Hematopoietic multipotent progenitor cell (in vitro differentiated cells): ENCODE data around the gene LAIR1. TPM values are rescaled to one million over a fixed set of nuclear protein-coding genes. Genes with fewer than 3 reads are reported as not detected.
"Not testable (repeated sequence)": the region's sequence is repeated elsewhere in the genome, so short reads cannot be mapped to it uniquely, and the experiment has no call there.

ENCODE experiments used
- DNase-seq, 3 donors: peaks; one replicate each; pipeline ENCODE4 v3.0.0-alpha.2; 2011 to 2015; ENCODE audit warnings: low read depth in 2 of 3, low spot score in 2 of 3
- total RNA-seq: library from RNA; depleted of rRNA; stranded (reverse); fragments of >200 nt; gene quantifications from one replicate; pipeline ENCODE4 v1.2.3, GENCODE V29; 2012

The LAIR1 gene
- total RNA-seq, 1 donor: 166 TPM

GRCh38 chr19:54345938-54346386 is 18.8 kb downstream of the LAIR1 start:
- DNase-seq: no peak

GRCh38 chr19:54343868-54344267 is 20.9 kb downstream of the LAIR1 start:
- DNase-seq: no peak

- no peak for DNase-seq
These were observed 23.4 kb downstream of the LAIR1 start for GRCh38 chr19:54341295-54341694.

- peak in 2 of 3 donors; percentile 60 to 75 for DNase-seq
These were observed 24.9 kb downstream of the LAIR1 start for GRCh38 chr19:54339646-54340358.

GRCh38 chr19:54338521-54338920 is 26.2 kb downstream of the LAIR1 start:
- DNase-seq: no peak

GRCh38 chr19:54337858-54338230 is 26.9 kb downstream of the LAIR1 start:
- no peak for DNase-seq

- DNase-seq: no peak
These were observed 27.6 kb downstream of the LAIR1 start for GRCh38 chr19:54336893-54337857.

- DNase-seq: no peak
These were observed 28.5 kb downstream of the LAIR1 start for GRCh38 chr19:54335979-54336892.

- DNase-seq: no peak
These were observed 29.6 kb downstream of the LAIR1 start for GRCh38 chr19:54335164-54335563.

GRCh38 chr19:54333586-54334298 is 31.0 kb downstream of the LAIR1 start:
- no peak for DNase-seq

GRCh38 chr19:54332149-54332548 is 32.6 kb downstream of the LAIR1 start:
- DNase-seq: no peak

- DNase-seq: no peak
These were observed 33.1 kb downstream of the LAIR1 start for GRCh38 chr19:54331626-54332025.

- no peak for DNase-seq
These were observed 35.1 kb downstream of the LAIR1 start for GRCh38 chr19:54329476-54330165.

- DNase-seq: not testable (repeated sequence)
These were observed 36.0 kb downstream of the LAIR1 start for GRCh38 chr19:54328781-54329180.

GRCh38 chr19:54325631-54326030 is 39.1 kb downstream of the LAIR1 start:
- DNase-seq: no peak

GRCh38 chr19:54325194-54325621 is 39.5 kb downstream of the LAIR1 start:
- DNase-seq: peak in 2 of 3 donors; percentile 47 to 75

GRCh38 chr19:54324071-54324470 is 40.7 kb downstream of the LAIR1 start:
- no peak for DNase-seq

GRCh38 chr19:54322934-54323333 is 41.8 kb downstream of the LAIR1 start:
- DNase-seq: not testable (repeated sequence)

- DNase-seq: not testable (repeated sequence)
These were observed 42.4 kb downstream of the LAIR1 start for GRCh38 chr19:54322295-54322694.
